Neutrophil (primary cell): ENCODE results near the gene CLEC18C.
"Not testable (repeated sequence)": the region's sequence is repeated elsewhere in the genome, so short reads cannot be mapped to it uniquely, and the experiment has no call there.

Source experiments
- H3K27ac ChIP-seq: fragments of 200-600 bp; sonication (generic); 2 replicates; pipeline ENCODE4 v1.5.1; 2016; ENCODE audit warnings: mild to moderate bottlenecking, moderate library complexity
- H3K27me3 ChIP-seq: fragments of 200-600 bp; sonication (generic); 2 replicates; pipeline ENCODE4 v1.6.0; 2016; ENCODE audit warnings: mild to moderate bottlenecking
- H3K36me3 ChIP-seq: fragments of 200-600 bp; sonication (generic); 2 replicates; pipeline ENCODE4 v1.5.1; 2017
- H3K4me1 ChIP-seq, 2 experiments: fragments of 200-600 bp in 1 of 2; sonication (generic) in 1 of 2; 1 replicate in 1 of 2; 2 replicates in 1 of 2; pipeline versions ENCODE4 v1.5.1 to v1.6.1; 2013 to 2016; ENCODE audit warnings: low read depth in 1 of 2, low read length in 1 of 2, mild to moderate bottlenecking in 1 of 2, moderate library complexity in 1 of 2; ENCODE audit not compliant: control insufficient read depth in 1 of 2, insufficient read depth in 1 of 2
- H3K4me3 ChIP-seq, 2 experiments: fragments of 200-600 bp in 1 of 2; sonication (generic) in 1 of 2; 1 replicate in 1 of 2; 2 replicates in 1 of 2; pipeline ENCODE4 v1.5.1; 2013 to 2016; ENCODE audit warnings: low read depth in 1 of 2, low read length in 1 of 2, mild to moderate bottlenecking in 1 of 2, moderate library complexity in 1 of 2
- H3K9me3 ChIP-seq: fragments of 200-600 bp; sonication (generic); 2 replicates; pipeline ENCODE4 v1.5.1; 2016
- CTCF ChIP-seq: fragments of 200-600 bp; sonication (generic); IDR thresholded peaks from 2 replicates; pipeline ENCODE4 v1.5.1; 2016; ENCODE audit warnings: antibody characterized with exemption

CLEC18C gene

GRCh38 chr16:70161350-70161749 lies 12.2 kb upstream of the CLEC18C start:
- Histone ChIP-seq H3K36me3 (peaks cover 66% of the 10 kb centered on the region), H3K4me3 (no peak overlapping the region)
- no peak for TF ChIP-seq CTCF

DNA sequence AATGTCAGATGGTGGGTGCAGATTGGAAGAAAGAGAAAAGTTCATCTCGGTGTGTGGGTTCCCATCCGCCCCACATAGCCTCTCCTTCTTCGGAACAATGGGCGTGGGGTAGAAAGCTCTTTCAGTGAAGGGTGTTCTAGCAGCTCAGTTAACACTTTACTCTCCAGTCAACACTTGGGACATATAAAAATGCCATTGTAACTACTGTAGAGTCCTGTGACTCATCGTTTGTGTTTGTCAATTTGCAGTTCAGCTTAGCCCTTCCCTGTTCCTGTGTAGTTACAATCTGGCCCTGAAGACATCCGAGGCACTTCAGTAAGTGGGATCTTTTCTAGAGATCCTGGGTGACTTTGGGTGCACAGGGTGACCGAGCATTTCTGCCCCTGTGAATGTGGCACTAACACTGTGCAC lies 11.5 kb upstream of the CLEC18C start:
- Histone ChIP-seq H3K4me1 (no peaks in the 10 kb centered on the region), H3K27ac (no peak overlapping the region), H3K27me3 (no peaks in the 10 kb centered on the region), H3K36me3 (peaks cover 59% of the 10 kb centered on the region), H3K4me3 (no peak overlapping the region), H3K9me3 (no peaks in the 10 kb centered on the region)
- no peak for TF ChIP-seq CTCF

More at GRCh38 chr16:70161350-70161749, 12.2 kb upstream of the CLEC18C start:
- no peaks in the 10 kb centered on the region for H3K9me3 ChIP-seq
- H3K27me3 ChIP-seq: no peaks in the 10 kb centered on the region
- H3K27ac ChIP-seq: no peak overlapping the region
- H3K4me1 ChIP-seq: no peaks in the 10 kb centered on the region

- no peaks in the 10 kb centered on the region for H3K27me3 ChIP-seq
- no peak overlapping the region for H3K27ac ChIP-seq
- no peaks in the 10 kb centered on the region for H3K9me3 ChIP-seq
- H3K4me1 ChIP-seq: no peaks in the 10 kb centered on the region
- TF ChIP-seq CTCF: no peak
- peaks cover 44% of the 10 kb centered on the region for H3K36me3 ChIP-seq
- no peak overlapping the region for H3K4me3 ChIP-seq
Measured at GRCh38 chr16:70163596-70163995, 10.0 kb upstream of the CLEC18C start.

- H3K36me3 ChIP-seq: peaks cover 13% of the 10 kb centered on the region
- H3K4me1 ChIP-seq, H3K27me3 ChIP-seq, H3K9me3 ChIP-seq, H3K27ac ChIP-seq, H3K4me3 ChIP-seq: not testable (repeated sequence)
Measured at GRCh38 chr16:70166688-70167087, 6.9 kb upstream of the CLEC18C start.

DNA sequence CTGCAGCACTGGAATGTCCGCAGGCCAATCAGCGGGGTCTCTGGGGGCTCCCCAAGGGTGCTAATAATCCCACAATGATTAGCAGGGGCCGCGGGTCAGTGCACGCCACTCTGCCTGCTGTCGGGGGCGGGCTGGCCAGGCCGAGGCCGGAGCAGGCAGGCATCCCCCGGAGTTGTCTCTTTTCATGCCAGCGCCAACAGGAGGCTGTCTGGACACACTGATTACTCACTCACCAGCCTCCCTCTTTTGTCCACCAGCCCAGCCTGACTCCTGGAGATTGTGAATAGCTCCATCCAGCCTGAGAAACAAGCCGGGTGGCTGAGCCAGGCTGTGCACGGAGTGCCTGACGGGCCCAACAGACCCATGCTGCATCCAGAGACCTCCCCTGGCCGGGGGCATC lies 329 bp downstream of the CLEC18C start:
- H3K4me3 ChIP-seq, H3K27me3 ChIP-seq, H3K4me1 ChIP-seq, H3K36me3 ChIP-seq, H3K9me3 ChIP-seq, H3K27ac ChIP-seq: not testable (repeated sequence)

- H3K36me3 ChIP-seq, H3K4me1 ChIP-seq, H3K9me3 ChIP-seq, H3K4me3 ChIP-seq, H3K27me3 ChIP-seq, H3K27ac ChIP-seq: not testable (repeated sequence)
Measured at GRCh38 chr16:70174387-70174932, 873 bp downstream of the CLEC18C start.

- H3K36me3 ChIP-seq, H3K4me1 ChIP-seq, H3K27me3 ChIP-seq, H3K4me3 ChIP-seq, H3K9me3 ChIP-seq, H3K27ac ChIP-seq: not testable (repeated sequence)
Measured at GRCh38 chr16:70187858-70188607, 14.4 kb downstream of the CLEC18C start.

DNA sequence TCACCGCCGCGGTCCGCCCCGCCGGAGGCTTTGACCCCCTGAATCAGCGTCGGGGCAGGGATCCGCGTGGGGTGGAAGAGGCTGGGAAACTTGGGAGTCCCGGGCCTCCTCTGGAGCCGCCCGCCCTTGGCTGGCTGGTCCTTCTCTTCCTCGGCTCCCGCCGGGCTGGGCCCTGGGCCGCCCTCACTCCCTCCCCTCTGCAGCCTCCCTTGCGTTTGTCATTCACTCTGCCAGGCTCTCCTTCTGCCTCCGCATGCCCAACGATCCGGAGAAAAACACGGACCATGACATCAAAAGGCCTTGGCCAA lies 15.0 kb downstream of the CLEC18C start:
- H3K27me3 ChIP-seq, H3K4me1 ChIP-seq, H3K9me3 ChIP-seq, H3K27ac ChIP-seq, H3K4me3 ChIP-seq, H3K36me3 ChIP-seq: not testable (repeated sequence)

- H3K4me1 ChIP-seq: not testable (repeated sequence)
Measured at GRCh38 chr16:70190574-70190973, 17.0 kb downstream of the CLEC18C start.

DNA sequence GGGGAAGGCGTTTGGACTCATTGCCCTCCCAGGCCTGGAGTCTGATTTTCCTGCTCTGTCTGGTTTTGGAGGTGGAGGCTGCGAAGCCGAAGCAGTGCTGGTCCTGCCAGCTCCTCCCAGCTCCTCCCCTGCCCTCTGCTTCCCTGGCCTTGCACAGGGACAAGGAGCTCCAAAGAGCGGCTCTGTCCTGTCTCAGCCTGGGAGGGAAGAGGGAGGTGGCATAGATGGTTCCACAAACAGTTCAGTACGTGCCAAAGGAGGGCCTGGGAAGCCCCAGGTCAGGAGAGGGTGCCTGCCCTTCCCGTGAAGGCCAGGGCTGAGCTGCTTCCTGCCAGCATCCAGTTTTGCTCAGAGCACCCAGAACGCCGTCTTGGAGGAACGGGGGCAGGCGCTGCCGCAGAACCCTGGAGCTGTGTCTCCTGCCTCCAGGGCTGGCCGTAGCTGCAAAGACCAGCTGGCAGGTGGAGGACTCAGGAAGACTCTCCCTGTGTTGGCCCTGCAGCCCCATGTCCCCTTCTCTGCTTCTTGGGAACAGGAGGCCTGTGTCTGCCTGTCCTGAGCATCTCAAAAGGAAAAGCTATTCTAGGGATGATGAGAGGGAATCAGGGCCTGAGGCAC lies 23.2 kb downstream of the CLEC18C start:
- not testable (repeated sequence) for H3K36me3 ChIP-seq, H3K4me1 ChIP-seq, H3K27ac ChIP-seq, H3K9me3 ChIP-seq, H3K27me3 ChIP-seq, H3K4me3 ChIP-seq

More at GRCh38 chr16:70190574-70190973, 17.0 kb downstream of the CLEC18C start:
- H3K9me3 ChIP-seq, H3K4me3 ChIP-seq, H3K27me3 ChIP-seq, H3K27ac ChIP-seq, H3K36me3 ChIP-seq: not testable (repeated sequence)

- not testable (repeated sequence) for H3K27me3 ChIP-seq, H3K27ac ChIP-seq, H3K9me3 ChIP-seq, H3K4me3 ChIP-seq, H3K36me3 ChIP-seq, H3K4me1 ChIP-seq
Measured at GRCh38 chr16:70197611-70198010, 24.0 kb downstream of the CLEC18C start.
